Central memory CD8-positive, alpha-beta T cell (primary cell): Measurements from ENCODE around the gene NNT.
A peak's percentile ranks its signal among the peaks of the same experiment; 100 is the strongest.
"Not testable (repeated sequence)": the region's sequence is repeated elsewhere in the genome, so short reads cannot be mapped to it uniquely, and the experiment has no call there.

Experiments
- ATAC-seq: fragments of 150-1000 bp; cut with Tn5 transposase; replicated peaks from 2 replicates; pipeline ENCODE4 v1.10.0; 2022; ENCODE audit warnings: mild to moderate bottlenecking, moderate FRiP score, moderate number of reproducible peaks; ENCODE audit not compliant: poor library complexity, severe bottlenecking; ENCODE audit errors: extremely low read depth
- DNase-seq, 2 donors: peaks; one replicate each; pipeline ENCODE4 v3.0.0; 2021; ENCODE audit warnings: low spot score in 2 of 2
- H3K27ac Mint-ChIP-seq: one replicate; pipeline ENCODE4 v1.8.0; 2022; ENCODE audit warnings: low read depth, mild to moderate bottlenecking, moderate library complexity, mixed read lengths
- H3K27me3 Mint-ChIP-seq: one replicate; pipeline ENCODE4 v1.8.0; 2022; ENCODE audit warnings: mixed read lengths
- H3K36me3 Mint-ChIP-seq: one replicate; pipeline ENCODE4 v1.8.0; 2022; ENCODE audit warnings: mild to moderate bottlenecking, moderate library complexity, mixed read lengths; ENCODE audit not compliant: insufficient read depth
- H3K4me1 Mint-ChIP-seq: one replicate; pipeline ENCODE4 v1.8.0; 2022; ENCODE audit warnings: mixed read lengths
- H3K4me3 Mint-ChIP-seq: one replicate; pipeline ENCODE4 v1.8.0; 2022; ENCODE audit warnings: mild to moderate bottlenecking, moderate library complexity, mixed read lengths
- H3K9me3 Mint-ChIP-seq: one replicate; pipeline ENCODE4 v1.8.0; 2022; ENCODE audit warnings: mixed read lengths

The NNT gene

DNA sequence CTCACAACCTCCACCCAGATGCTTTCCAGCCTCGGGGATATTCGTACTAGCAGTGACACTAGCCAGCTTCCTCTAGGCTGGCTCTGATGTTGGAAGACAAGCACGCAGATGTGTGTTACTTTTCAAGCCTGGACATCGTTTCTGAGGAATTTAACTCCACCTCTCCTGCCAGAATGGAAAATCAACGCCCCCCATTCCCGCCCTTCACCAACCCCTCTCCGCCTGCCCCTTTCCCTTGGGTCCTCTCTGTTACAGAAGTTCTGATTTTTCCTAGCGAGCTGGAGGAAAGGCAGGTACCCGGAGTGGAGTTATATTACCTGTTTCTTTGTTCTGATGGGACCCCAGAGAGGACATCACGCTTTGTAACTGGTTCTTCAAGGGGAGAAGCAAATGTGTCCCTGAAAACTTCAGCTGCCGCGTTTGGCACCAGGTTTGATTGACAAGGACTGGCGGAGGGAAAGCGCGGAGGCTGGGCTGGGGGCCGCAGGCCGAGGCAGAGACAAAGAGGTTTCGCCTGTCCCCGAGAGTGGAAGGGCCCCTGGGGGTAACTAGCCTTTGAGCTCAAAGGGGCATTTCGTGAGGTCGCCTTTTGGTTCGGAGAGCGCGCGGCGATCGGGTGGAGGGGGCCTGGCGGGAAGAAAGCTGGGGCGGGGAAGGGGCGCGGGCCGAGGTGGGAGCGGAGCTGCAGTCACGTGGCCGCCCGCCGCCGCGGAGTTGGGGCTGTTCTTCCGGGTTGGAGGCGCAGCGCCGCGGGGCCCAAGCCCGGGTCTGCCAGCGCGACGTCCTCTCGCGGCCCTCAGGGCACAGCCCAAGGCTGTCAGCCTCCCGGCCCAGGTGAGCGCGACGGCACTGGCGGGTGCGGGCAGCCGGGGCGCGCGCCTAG lies at the start of gene NNT:
NNT (plus strand) TSS at position 720 of the 883 bp plus-strand sequence. CDS start 6,016 bp downstream, outside the sequence.
- DNase-seq, result peak; percentile 54
- peak; percentile 81 for ATAC-seq
- Mint-ChIP-seq H3K27me3 (no peaks in the 10 kb centered on the region), H3K4me1 (peaks cover 49% of the 10 kb centered on the region), H3K27ac (peak within 1 kb of the TSS; percentile 99), H3K4me3 (peak within 1 kb of the TSS; percentile 100), H3K36me3 (peaks cover 22% of the 10 kb centered on the region), H3K9me3 (no peaks in the 10 kb centered on the region)

DNA sequence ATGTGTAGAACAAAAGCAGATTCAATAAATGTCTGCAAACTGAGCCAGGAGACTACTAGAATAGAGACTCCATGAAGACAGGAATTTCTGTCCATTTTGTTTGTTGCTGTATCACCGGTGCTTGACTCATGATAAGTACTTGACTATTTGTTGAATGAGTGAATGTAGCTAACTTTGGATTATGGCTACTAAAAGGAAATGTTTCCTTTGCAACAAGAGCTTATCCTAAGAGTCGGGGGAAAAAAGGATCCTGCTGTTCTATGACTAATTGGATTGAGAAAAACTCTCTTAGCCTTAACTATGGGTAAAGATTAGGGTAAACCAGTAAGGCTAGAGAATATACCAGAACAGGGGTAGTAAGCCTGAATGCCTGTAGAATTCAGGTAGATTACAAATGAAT lies 49.6 kb upstream of the NNT start:
- Mint-ChIP-seq H3K36me3 (peaks cover 17% of the 10 kb centered on the region), H3K4me1 (peaks cover 28% of the 10 kb centered on the region), H3K27me3 (no peaks in the 10 kb centered on the region), H3K27ac (no peak overlapping the region), H3K9me3 (no peaks in the 10 kb centered on the region), H3K4me3 (no peak overlapping the region)
- DNase-seq (no peak), ATAC-seq (no peak)

DNA sequence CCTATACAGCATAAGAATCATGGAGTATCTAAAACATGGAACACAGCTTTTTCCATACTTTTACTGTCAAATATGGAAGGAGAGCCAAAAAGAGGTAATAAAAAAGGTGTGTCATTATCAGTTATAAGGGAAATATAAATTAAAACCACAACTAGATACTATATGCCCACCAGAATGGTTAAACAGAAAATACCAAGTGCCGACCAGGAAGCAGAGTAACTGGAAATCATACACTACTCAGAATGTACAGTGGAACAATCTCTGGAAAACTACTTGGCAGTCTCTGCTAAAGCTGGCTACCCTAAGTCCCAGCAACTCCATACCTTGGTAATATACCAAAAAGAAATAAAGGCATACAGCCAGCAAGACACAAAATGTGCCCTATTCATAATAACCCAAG lies 48.5 kb upstream of the NNT start:
- ATAC-seq (no peak), DNase-seq (no peak)
- no peak overlapping the region for H3K4me3 Mint-ChIP-seq
- H3K9me3 Mint-ChIP-seq, result no peaks in the 10 kb centered on the region
- H3K27ac Mint-ChIP-seq, result no peak overlapping the region
- peaks cover 24% of the 10 kb centered on the region for H3K4me1 Mint-ChIP-seq
- no peaks in the 10 kb centered on the region for H3K27me3 Mint-ChIP-seq
- peaks cover 16% of the 10 kb centered on the region for H3K36me3 Mint-ChIP-seq

DNA sequence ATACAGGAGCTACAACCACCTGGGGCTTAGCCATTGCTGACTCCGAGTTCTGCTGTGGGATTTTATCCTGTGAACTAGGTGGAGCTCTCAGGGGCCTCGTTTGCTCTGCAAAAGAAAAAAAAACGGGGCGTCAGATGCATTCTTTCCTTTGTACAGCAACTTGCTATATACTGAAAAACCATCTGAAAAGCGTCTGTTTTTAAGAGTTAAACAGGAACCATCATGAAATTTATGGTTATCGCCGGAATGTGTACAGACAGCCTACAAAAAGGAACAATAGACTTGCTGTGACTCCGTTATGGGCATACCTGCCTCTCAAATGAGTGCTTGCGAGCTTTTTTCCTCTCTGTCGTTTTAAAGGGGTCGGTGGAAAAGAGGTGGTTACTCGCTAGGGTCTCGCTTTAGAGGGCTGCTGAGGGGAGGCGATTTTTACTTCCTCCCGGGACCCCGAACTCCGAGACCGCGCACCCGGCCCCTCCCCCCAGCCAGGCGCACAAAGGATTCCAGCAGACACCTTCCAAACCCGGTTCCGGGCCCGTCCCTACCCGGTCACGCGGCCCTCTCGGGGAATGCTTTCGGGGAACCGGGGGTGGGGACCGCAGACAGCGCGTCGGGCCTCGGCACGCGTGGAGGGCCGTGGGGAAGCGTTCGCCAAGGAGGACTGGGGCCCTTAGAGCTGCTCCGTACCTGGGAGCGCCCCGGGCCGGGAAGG lies 46.9 kb upstream of the NNT start:
- H3K27me3 Mint-ChIP-seq, result no peaks in the 10 kb centered on the region
- peaks cover 13% of the 10 kb centered on the region for H3K36me3 Mint-ChIP-seq
- H3K27ac Mint-ChIP-seq, result peak overlapping the region; percentile 82
- ATAC-seq (no peak), DNase-seq (peak; percentile 9 to 30)
- no peaks in the 10 kb centered on the region for H3K9me3 Mint-ChIP-seq
- peak overlapping the region; percentile 87 for H3K4me3 Mint-ChIP-seq
- peaks cover 15% of the 10 kb centered on the region for H3K4me1 Mint-ChIP-seq

DNA sequence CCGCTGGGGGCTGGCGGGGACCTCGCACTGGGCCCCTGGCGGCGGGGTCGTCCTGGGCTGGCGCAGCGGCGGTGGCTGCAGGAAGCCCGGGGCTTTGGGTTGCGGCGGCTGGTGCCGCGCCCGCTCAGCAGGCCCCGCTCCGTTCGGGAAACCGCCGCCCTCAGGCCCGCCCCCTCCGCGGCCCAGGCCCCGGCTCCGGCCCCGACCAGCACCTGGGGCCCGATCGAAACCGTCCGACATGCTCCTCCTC lies 46.4 kb upstream of the NNT start:
- Mint-ChIP-seq H3K27ac (peak overlapping the region; percentile 95), H3K4me1 (peaks cover 14% of the 10 kb centered on the region), H3K4me3 (peak overlapping the region; percentile 87), H3K36me3 (peaks cover 12% of the 10 kb centered on the region)
- ATAC-seq, result peak; percentile 33
- not testable (repeated sequence) for H3K9me3 Mint-ChIP-seq, DNase-seq, H3K27me3 Mint-ChIP-seq

DNA sequence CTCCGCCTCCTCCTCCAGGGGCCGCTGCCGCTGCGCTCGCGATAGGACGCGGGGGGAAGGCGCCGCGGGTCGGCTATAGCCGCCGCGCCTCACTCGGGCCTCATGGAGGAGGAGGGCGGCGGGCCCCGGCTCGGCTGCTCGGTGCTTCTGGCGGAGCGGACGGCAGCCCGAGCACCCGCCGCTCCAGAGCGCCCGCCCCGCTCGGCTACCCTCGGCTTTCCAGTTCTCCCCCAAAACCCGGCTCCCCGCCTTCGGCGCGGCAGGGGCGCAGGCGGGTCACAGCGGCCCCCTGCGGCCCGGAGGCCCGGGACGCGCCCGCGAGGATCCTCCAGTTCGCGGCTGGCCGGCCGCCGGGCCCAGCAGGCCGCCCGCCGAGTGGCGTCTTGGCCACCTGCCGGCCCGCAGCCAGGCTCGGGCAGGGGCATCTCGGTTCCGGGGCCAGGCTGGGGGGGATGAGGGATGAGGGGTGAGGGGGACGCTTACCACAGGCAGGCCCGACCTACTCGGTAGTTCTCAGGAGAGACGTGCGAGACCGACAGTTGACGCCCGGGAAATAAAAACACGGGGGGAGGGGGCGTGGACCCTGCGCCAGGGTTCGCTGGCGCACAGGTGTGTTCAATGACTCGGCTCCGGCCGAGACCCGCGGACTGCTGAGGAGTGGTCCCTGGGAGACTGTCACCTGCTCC lies 46.0 kb upstream of the NNT start, which contains the start of gene PAIP1:
PAIP1 (minus strand) TSS at position 221 of the 686 bp plus-strand sequence. CDS start 231 bp downstream, outside the sequence.
- no peaks in the 10 kb centered on the region for H3K9me3 Mint-ChIP-seq
- no peaks in the 10 kb centered on the region for H3K27me3 Mint-ChIP-seq
- peaks cover 12% of the 10 kb centered on the region for H3K36me3 Mint-ChIP-seq
- H3K4me3 Mint-ChIP-seq, result peak within 1 kb of the TSS; percentile 87
- H3K4me1 Mint-ChIP-seq, result peaks cover 14% of the 10 kb centered on the region
- DNase-seq (peak; percentile 64 to 80), ATAC-seq (peak; percentile 75)
- H3K27ac Mint-ChIP-seq, result peak within 1 kb of the TSS; percentile 95

DNA sequence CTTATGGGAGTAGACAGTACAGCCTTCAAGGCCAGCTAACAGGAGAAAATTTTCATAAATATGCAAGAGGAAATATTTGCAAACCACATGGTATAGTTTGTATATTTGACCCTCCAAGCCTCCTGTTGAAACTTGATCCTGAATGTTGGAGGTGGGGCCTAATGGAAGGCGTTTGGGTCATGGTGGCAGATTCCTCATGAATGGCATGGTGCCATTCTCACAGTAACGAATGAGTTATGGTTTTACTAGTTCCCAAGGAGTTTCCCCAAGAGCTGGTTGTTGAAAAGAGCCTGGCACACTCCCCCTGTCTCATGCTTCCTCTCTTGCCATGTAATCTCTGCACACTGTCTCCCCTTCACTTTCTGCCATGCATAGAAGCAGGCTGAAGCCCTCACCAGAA lies 42.9 kb upstream of the NNT start:
- Mint-ChIP-seq H3K27ac (no peak overlapping the region), H3K4me3 (no peak overlapping the region), H3K27me3 (no peaks in the 10 kb centered on the region), H3K4me1 (peaks cover 10% of the 10 kb centered on the region), H3K9me3 (no peaks in the 10 kb centered on the region), H3K36me3 (peaks cover 12% of the 10 kb centered on the region)
- no peak for DNase-seq
- no peak for ATAC-seq

DNA sequence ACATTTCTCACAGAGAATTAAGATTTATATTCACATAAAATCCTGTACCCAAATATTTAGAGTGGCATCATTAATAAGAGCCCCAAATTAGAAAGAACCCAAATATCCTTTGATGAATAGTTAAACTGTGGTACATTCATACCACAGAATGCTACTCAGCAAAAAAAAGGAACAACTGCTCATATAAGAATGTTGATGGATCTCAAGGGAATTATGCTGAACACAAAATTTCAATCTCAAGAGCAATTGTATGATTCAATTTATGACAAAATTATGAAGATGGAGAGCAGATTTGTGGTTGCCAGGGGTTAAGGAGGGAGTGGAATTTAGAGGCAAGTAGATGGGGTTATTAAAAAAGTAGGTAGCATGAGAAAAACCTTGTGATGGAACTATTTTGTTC lies 41.6 kb upstream of the NNT start:
- DNase-seq, result no peak
- H3K9me3 Mint-ChIP-seq, result no peaks in the 10 kb centered on the region
- no peak for ATAC-seq
- no peak overlapping the region for H3K4me3 Mint-ChIP-seq
- H3K36me3 Mint-ChIP-seq, result peaks cover 5% of the 10 kb centered on the region
- H3K27me3 Mint-ChIP-seq, result peaks cover 2% of the 10 kb centered on the region
- no peak overlapping the region for H3K27ac Mint-ChIP-seq
- peaks cover 7% of the 10 kb centered on the region for H3K4me1 Mint-ChIP-seq

DNA sequence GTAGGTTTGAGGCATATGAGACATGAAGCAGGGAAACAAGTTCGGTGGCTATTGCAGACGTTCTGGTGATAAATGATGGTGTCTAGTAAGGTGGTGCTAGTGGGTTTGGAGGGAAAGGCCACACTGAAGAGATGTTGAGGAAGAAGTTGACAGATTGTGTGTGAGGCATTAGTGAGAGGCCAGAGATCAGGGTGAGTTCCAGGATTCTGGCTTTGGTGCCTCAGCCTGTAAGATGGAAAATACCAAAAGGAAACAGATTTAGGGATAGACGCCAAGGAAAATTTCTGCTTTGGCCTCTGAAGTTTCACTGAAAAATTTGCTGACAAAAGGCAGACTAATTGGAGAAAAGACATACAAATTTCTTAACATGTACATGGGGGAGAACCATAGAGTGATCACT lies 39.7 kb upstream of the NNT start:
- no peak for DNase-seq
- ATAC-seq, result no peak
- Mint-ChIP-seq H3K27me3 (peaks cover 8% of the 10 kb centered on the region), H3K27ac (no peak overlapping the region), H3K9me3 (no peaks in the 10 kb centered on the region), H3K4me3 (no peak overlapping the region), H3K4me1 (no peaks in the 10 kb centered on the region), H3K36me3 (no peaks in the 10 kb centered on the region)

DNA sequence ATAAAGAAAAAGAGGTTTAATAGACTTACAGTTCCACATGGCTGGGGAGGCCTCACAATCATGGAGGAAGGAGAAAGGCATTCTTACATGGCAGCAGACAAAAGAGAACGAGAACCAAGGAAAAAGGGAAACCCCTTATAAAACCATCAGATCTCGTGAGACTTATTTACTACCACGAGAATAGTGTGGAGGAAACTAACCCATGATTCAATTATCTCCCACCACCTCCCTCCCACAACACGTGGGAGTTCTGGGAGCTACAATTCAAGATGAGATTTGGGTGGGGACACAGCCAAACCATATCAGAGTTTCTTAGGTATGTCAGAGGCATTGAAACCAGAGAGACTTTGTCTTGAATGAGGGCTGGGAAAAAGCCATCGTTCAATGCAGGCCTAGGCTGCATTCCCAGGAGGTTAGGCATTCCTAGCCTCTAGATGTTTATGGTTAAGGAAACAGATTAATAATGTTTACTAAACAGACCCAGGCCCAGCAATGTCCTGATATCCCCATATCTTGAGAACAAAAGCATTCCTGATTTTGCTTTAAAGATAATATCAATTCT lies 38.6 kb upstream of the NNT start:
- no peaks in the 10 kb centered on the region for H3K4me1 Mint-ChIP-seq
- no peak overlapping the region for H3K4me3 Mint-ChIP-seq
- no peaks in the 10 kb centered on the region for H3K9me3 Mint-ChIP-seq
- H3K27ac Mint-ChIP-seq, result no peak overlapping the region
- no peak for ATAC-seq
- DNase-seq, result no peak
- no peaks in the 10 kb centered on the region for H3K36me3 Mint-ChIP-seq
- H3K27me3 Mint-ChIP-seq, result peaks cover 8% of the 10 kb centered on the region

DNA sequence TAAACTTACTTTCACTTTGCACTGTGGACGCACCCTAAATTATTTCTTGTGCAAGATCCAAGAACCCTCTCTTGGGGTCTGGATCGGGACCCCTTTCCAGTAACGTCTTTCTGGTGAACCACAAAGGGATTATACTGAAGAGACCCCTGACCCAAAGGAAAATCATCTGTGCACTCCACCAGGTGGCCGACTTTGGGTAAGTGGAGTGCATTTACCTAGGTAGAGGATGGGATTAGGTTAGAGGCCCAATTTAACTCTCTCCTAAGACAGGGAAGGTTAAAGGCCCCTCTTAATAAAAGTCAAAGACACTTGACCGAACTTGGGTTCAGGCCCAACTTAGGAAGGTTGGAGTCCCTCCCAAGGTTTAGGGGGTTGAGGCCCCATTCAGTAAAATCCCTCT lies 37.9 kb upstream of the NNT start:
- H3K4me3 Mint-ChIP-seq, result no peak overlapping the region
- DNase-seq (no peak), ATAC-seq (no peak)
- H3K27me3 Mint-ChIP-seq, result peaks cover 8% of the 10 kb centered on the region
- no peaks in the 10 kb centered on the region for H3K36me3 Mint-ChIP-seq
- H3K27ac Mint-ChIP-seq, result no peak overlapping the region
- no peaks in the 10 kb centered on the region for H3K4me1 Mint-ChIP-seq
- H3K9me3 Mint-ChIP-seq, result no peaks in the 10 kb centered on the region

DNA sequence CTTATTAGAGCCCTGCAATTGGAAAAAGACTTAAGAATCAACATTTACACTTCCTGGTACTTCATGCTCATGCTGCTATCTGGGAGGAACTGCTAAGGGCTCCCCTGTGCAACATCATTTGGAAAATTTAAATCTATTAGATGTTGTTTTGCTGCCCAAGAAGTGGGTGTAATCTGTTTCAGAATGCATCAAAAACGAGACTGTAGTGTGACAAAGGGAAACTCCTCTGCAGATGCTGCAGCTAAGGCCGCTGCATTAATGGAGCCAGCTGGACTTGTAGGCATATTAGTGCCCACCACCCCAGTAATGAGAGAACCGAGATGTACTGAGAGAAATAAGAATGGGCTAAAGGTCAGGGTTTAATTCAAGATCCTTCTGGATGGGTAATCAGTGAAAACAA lies 35.0 kb upstream of the NNT start:
- DNase-seq (no peak), ATAC-seq (no peak)
- no peak overlapping the region for H3K27ac Mint-ChIP-seq
- no peaks in the 10 kb centered on the region for H3K36me3 Mint-ChIP-seq
- peaks cover 8% of the 10 kb centered on the region for H3K27me3 Mint-ChIP-seq
- no peaks in the 10 kb centered on the region for H3K9me3 Mint-ChIP-seq
- no peaks in the 10 kb centered on the region for H3K4me1 Mint-ChIP-seq
- no peak overlapping the region for H3K4me3 Mint-ChIP-seq
